ENCODE data around the gene POLRMT. TPM values are rescaled to one million over a fixed set of nuclear protein-coding genes. Genes with fewer than 3 reads are reported as not detected.

Gene POLRMT
- total RNA-seq, 1 donor, result 16.8 TPM

GRCh38 chr19:656751-657559 lies 23.6 kb upstream of the POLRMT start:
- H3K27me3 ChIP-seq (ENCODE audit: insufficient read depth, low read length), result no peaks in the 10 kb centered on the region
- peaks cover 42% of the 10 kb centered on the region for H3K4me1 ChIP-seq (ENCODE audit: insufficient read depth, low read length)
- H3K4me3 ChIP-seq (ENCODE audit: low read length), result no peak overlapping the region
- H3K9me3 ChIP-seq (ENCODE audit: low read depth, low read length), result no peaks in the 10 kb centered on the region

GRCh38 chr19:655691-656090 lies 22.4 kb upstream of the POLRMT start:
- H3K4me3 ChIP-seq (ENCODE audit: low read length), result no peak overlapping the region
- peaks cover 35% of the 10 kb centered on the region for H3K4me1 ChIP-seq (ENCODE audit: insufficient read depth, low read length)
- no peaks in the 10 kb centered on the region for H3K9me3 ChIP-seq (ENCODE audit: low read depth, low read length)
- no peaks in the 10 kb centered on the region for H3K27me3 ChIP-seq (ENCODE audit: insufficient read depth, low read length)

GRCh38 chr19:653425-653824 lies 20.1 kb upstream of the POLRMT start:
- H3K4me3 ChIP-seq (ENCODE audit: low read length), result no peak overlapping the region
- no peaks in the 10 kb centered on the region for H3K27me3 ChIP-seq (ENCODE audit: insufficient read depth, low read length)
- H3K4me1 ChIP-seq (ENCODE audit: insufficient read depth, low read length), result peaks cover 12% of the 10 kb centered on the region
- H3K9me3 ChIP-seq (ENCODE audit: low read depth, low read length), result no peaks in the 10 kb centered on the region

GRCh38 chr19:652467-653389 lies 19.4 kb upstream of the POLRMT start:
- no peaks in the 10 kb centered on the region for H3K9me3 ChIP-seq (ENCODE audit: low read depth, low read length)
- no peak overlapping the region for H3K4me3 ChIP-seq (ENCODE audit: low read length)
- peaks cover 5% of the 10 kb centered on the region for H3K4me1 ChIP-seq (ENCODE audit: insufficient read depth, low read length)
- H3K27me3 ChIP-seq (ENCODE audit: insufficient read depth, low read length), result no peaks in the 10 kb centered on the region

GRCh38 chr19:651991-652390 lies 18.7 kb upstream of the POLRMT start:
- no peaks in the 10 kb centered on the region for H3K9me3 ChIP-seq (ENCODE audit: low read depth, low read length)
- no peaks in the 10 kb centered on the region for H3K4me1 ChIP-seq (ENCODE audit: insufficient read depth, low read length)
- H3K27me3 ChIP-seq (ENCODE audit: insufficient read depth, low read length), result no peaks in the 10 kb centered on the region
- no peak overlapping the region for H3K4me3 ChIP-seq (ENCODE audit: low read length)

DNA sequence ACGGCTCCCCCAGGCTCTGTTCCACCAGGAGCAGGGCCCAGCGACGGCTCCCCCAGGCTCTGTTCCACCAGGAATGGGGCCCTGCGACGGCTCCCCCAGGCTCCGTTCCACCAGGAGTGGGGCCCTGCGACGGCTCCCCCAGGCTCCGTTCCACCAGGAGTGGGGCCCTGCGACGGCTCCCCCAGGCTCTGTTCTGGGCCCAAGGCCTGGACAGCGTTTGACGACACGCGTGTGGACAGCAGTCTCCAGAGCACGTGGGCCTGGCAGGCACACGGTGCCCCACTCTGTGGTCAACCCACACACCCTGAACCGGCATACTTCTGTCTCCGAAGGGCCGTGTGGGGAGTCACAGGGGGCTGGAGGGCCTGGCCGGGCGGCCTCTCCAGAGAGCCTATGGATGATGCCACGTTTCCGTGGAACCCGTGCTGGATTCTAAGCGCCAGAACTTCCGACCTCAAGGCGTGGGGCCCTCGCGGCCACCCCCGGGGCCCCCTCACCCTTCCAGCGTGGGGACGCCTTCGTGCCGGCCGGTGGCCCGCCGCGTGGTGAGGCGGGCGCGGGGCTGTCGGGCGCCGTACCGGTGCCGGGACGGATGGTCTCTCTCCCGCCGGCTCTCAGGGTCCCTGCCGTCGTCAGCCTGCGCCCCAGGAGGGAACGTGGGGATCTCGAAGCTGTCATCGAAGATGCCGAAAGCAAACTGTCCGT lies 17.9 kb upstream of the POLRMT start:
- Histone ChIP-seq H3K9me3 (ENCODE audit: low read depth, low read length) (no peaks in the 10 kb centered on the region), H3K4me3 (ENCODE audit: low read length) (no peak overlapping the region), H3K27me3 (ENCODE audit: insufficient read depth, low read length) (no peaks in the 10 kb centered on the region), H3K4me1 (ENCODE audit: insufficient read depth, low read length) (no peaks in the 10 kb centered on the region)

GRCh38 chr19:650121-650520 lies 16.8 kb upstream of the POLRMT start:
- H3K27me3 ChIP-seq (ENCODE audit: insufficient read depth, low read length), result no peaks in the 10 kb centered on the region
- H3K9me3 ChIP-seq (ENCODE audit: low read depth, low read length), result no peaks in the 10 kb centered on the region
- no peak overlapping the region for H3K4me3 ChIP-seq (ENCODE audit: low read length)
- no peaks in the 10 kb centered on the region for H3K4me1 ChIP-seq (ENCODE audit: insufficient read depth, low read length)

- H3K27me3 ChIP-seq (ENCODE audit: insufficient read depth, low read length), result no peaks in the 10 kb centered on the region
- no peak overlapping the region for H3K4me3 ChIP-seq (ENCODE audit: low read length)
- H3K9me3 ChIP-seq (ENCODE audit: low read depth, low read length), result no peaks in the 10 kb centered on the region
- no peaks in the 10 kb centered on the region for H3K4me1 ChIP-seq (ENCODE audit: insufficient read depth, low read length)
Measured at GRCh38 chr19:648904-649801, 15.8 kb upstream of the POLRMT start.

DNA sequence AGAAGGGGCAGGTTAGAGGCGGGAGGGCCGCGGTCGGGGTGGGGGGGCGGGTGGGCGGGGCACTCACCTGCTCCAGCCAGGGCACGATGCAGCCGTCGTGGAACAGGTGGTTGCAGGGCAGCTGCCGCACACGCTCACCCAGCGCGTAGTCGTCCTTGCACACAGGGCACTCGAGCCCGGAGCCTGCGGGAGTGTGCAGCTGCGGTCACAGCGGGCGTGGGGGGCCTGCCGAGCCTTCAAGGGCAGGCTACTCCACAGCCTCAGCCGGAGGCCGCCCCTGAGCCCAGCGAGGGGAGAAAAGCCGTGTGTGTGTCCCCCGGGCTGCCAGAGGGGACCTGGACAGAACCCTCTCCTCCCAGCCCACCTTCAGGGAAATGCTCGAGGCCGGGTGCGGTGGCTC lies 15.0 kb upstream of the POLRMT start:
- H3K4me3 ChIP-seq (ENCODE audit: low read length), result no peak overlapping the region
- no peaks in the 10 kb centered on the region for H3K9me3 ChIP-seq (ENCODE audit: low read depth, low read length)
- no peaks in the 10 kb centered on the region for H3K27me3 ChIP-seq (ENCODE audit: insufficient read depth, low read length)
- no peaks in the 10 kb centered on the region for H3K4me1 ChIP-seq (ENCODE audit: insufficient read depth, low read length)

- Histone ChIP-seq H3K9me3 (ENCODE audit: low read depth, low read length) (no peaks in the 10 kb centered on the region), H3K4me1 (ENCODE audit: insufficient read depth, low read length) (no peaks in the 10 kb centered on the region), H3K4me3 (ENCODE audit: low read length) (no peak overlapping the region), H3K27me3 (ENCODE audit: insufficient read depth, low read length) (no peaks in the 10 kb centered on the region)
Measured at GRCh38 chr19:647566-648284, 14.4 kb upstream of the POLRMT start.

- no peaks in the 10 kb centered on the region for H3K27me3 ChIP-seq (ENCODE audit: insufficient read depth, low read length)
- no peaks in the 10 kb centered on the region for H3K4me1 ChIP-seq (ENCODE audit: insufficient read depth, low read length)
- no peaks in the 10 kb centered on the region for H3K9me3 ChIP-seq (ENCODE audit: low read depth, low read length)
Measured at GRCh38 chr19:646779-647565, 13.6 kb upstream of the POLRMT start.

DNA sequence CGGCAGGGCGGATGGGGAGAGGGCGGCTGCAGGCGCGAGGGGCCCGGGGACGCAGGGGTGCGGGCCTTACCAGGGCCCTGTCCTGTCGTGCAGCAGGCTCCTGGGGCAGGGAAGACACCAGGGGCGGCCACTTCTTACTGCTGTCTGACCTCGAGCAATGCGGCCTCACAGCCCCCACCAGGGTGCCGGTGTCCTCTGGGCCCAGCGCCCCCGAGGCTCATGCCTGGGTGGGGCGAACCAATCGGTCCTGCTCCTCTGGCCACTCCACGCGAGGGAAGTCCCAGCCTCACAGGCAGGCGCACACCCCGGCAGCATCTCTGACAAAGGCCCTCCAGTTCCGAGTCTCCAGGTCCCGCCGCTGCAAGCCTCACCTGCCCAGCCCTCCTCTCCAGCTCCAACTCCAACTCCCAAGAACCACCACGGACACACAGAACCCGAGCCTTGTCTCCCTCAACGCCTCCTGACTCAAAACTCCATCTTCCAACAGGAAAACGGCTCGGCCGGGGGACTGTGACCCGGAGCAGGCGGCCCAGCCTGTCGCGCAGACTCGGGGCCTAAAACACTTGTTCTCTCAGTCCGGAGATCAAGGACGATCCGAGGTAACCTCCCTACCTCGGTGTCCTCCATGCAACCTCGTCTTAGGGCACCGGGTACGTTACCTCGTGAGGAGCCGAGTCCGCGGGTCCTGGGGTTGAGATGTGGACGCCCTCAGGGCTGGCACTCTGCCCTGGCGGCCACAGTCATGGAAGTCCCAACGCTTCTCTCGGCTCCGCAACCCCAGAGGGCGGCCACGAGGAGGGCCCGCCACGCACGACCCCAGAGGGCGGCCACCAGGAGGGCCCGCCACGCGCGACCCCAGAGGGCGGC lies 12.8 kb upstream of the POLRMT start:
- H3K9me3 ChIP-seq (ENCODE audit: low read depth, low read length), result no peaks in the 10 kb centered on the region
- H3K4me1 ChIP-seq (ENCODE audit: insufficient read depth, low read length), result no peaks in the 10 kb centered on the region
- no peaks in the 10 kb centered on the region for H3K27me3 ChIP-seq (ENCODE audit: insufficient read depth, low read length)
- no peak overlapping the region for H3K4me3 ChIP-seq (ENCODE audit: low read length)

More at GRCh38 chr19:646779-647565, 13.6 kb upstream of the POLRMT start:
- no peak overlapping the region for H3K4me3 ChIP-seq (ENCODE audit: low read length)

Data from mononuclear cell (primary cell).